ENCODE measurements around the gene WFS1.

WFS1 gene

DNA sequence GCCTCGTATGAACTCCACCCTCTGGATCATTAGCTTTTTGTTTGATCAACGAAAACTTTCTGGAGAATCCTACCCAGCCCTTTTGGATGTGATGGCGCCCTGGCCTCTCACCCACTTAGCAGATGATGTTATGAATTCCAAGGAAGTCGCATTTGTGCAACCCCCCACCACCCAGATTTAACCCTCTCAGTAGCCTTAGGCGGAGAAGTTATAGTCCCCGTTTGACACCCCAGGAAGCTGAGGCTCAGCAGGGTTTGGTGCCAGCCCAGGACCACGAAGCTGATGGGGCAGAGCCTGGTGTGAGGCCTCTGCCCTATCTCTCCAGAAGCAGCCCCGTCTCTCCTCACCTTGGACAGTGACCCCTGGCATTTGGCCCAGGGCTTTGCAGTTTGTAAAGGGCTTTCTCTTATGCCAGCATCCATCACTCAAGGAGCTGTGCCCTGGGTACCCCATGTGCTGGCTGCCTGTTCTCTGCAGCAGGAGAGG, 1.0 kb downstream of the WFS1 start:
- peak overlapping the region; percentile 70 for H3K4me3 ChIP-seq (ENCODE audit: low read depth, low read length)

DNA sequence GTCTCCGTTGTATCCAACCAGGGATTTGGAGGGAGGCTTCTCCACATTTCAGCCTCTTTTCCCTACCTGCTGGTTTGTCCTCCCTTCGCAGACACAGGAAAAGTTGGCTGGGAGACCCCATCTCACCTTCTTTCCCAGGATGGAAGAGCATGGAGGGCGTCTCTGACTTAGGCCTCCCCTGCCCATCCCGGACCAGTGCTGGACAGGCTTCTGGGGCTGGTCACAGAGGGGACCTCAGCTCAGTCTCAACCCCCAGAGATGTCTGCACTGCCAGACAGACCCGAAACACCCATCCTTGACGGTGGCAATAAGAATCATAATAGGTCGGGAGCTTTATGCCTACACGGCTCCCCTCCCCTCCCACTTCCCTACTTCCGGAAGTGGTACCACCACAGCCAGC, 1.6 kb downstream of the WFS1 start:
- no peak overlapping the region for H3K4me3 ChIP-seq (ENCODE audit: low read depth, low read length)

More for the DNA sequence above, 1.0 kb downstream of the WFS1 start:
- TF ChIP-seq, protein P1, sequence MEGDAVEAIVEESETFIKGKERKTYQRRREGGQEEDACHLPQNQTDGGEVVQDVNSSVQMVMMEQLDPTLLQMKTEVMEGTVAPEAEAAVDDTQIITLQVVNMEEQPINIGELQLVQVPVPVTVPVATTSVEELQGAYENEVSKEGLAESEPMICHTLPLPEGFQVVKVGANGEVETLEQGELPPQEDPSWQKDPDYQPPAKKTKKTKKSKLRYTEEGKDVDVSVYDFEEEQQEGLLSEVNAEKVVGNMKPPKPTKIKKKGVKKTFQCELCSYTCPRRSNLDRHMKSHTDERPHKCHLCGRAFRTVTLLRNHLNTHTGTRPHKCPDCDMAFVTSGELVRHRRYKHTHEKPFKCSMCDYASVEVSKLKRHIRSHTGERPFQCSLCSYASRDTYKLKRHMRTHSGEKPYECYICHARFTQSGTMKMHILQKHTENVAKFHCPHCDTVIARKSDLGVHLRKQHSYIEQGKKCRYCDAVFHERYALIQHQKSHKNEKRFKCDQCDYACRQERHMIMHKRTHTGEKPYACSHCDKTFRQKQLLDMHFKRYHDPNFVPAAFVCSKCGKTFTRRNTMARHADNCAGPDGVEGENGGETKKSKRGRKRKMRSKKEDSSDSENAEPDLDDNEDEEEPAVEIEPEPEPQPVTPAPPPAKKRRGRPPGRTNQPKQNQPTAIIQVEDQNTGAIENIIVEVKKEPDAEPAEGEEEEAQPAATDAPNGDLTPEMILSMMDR (IDR thresholded peaks at IDR 0.05; ENCODE audit: borderline replicate concordance, insufficient read depth, low read depth, low read length): no peak

DNA sequence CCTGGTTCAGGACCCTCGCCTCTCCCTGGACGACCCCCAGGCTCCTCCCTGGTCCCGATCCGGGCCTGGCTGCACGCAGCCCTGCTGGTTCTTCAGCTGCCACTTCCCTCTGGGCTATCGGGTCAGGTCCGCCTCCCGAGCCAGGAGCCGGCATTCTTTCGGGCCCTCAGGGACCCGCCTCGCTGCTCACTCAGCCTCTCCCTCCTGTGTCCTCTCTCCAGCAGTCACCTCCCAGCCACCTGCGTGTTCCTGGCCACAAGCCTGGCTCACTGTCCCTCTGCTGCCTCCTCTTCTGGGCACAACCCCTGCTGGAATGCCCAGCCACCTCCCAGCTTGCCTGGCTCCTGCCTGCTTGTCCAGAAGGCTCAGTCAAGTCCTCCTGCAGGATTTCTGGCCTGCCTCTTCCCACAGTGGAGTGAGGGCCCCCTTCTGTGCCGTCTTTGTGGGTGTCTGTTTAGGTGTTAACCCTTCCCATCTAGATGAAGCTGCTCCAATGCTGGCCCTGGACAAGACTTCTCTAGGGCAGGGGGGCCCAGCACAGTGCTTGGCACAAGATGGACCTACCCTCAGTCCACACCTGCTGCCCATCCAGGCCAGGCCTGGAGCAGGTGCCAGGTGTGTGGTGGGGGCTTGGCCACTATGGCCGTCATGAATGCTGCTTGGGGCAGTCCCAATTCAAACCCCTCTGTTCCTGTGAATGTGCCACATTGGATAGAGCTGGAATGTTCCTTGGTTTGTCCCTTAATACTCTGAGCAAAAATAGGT, 2.2 kb downstream of the WFS1 start:
- H3K4me3 ChIP-seq (ENCODE audit: low read depth, low read length): no peak overlapping the region
- TF ChIP-seq, protein P1 (IDR thresholded peaks at IDR 0.05; ENCODE audit: borderline replicate concordance, insufficient read depth, low read depth, low read length): no peak

More for the DNA sequence above, 1.6 kb downstream of the WFS1 start:
- TF ChIP-seq, protein P1 (IDR thresholded peaks at IDR 0.05; ENCODE audit: borderline replicate concordance, insufficient read depth, low read depth, low read length): no peak

DNA sequence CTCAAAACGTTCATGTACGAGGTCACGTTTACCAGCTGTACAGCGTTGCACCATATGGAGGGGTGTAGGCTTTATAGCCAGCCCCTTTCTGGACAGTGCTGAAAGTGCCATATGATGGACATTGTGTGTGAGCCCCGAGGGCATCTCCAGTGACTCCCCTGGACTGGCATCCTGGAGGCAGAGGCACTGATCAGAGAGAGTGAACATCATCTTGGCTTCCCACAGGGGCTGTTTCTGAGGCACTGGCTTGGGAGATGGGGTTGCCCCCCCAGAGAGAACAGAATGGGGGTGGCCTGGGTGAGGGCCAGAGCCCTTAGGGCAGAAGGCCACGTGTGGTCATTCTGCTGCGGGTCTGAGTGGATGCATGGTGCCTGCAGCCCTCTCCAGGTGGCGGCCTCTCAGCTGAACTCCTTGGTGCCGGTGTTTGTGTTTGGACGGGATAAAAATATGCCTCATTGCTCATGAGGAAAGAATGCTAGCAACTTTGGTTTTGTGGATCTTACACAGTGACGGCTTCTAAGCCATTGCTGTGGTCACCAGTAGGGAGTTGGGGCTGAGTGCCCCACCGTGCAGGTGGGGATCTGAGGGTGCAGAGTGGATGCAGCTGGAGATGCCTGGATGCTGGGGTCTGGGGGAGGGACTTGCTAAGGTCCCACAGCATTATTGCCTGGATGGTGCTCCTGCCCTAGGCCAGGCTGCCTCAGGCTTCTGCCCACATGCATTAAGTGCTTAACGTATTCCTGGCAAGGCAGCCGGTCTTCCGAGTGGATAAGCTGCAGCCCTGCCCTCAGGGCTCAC, 3.4 kb downstream of the WFS1 start:
- H3K4me3 ChIP-seq (ENCODE audit: low read depth, low read length): no peak overlapping the region
- TF ChIP-seq, protein P1 (IDR thresholded peaks at IDR 0.05; ENCODE audit: borderline replicate concordance, insufficient read depth, low read depth, low read length): no peak

DNA sequence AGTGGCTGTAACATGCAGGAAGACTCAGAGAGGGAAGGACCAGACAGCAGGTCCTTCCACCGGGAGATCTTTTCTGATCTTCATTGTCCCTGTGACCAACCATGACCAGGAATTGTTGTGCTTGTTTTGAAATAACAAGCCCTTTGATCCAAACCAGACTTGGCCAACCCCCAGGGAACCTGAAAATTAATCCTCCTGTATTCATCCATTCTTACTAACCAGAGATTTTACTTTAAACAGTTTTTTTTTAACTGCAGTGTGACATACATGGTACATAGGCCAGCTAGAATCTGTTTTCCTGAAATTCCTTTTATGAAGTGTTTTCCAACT, 4.0 kb downstream of the WFS1 start:
- TF ChIP-seq, protein P1 (IDR thresholded peaks at IDR 0.05; ENCODE audit: borderline replicate concordance, insufficient read depth, low read depth, low read length): no peak
- H3K4me3 ChIP-seq (ENCODE audit: low read depth, low read length): no peak overlapping the region

DNA sequence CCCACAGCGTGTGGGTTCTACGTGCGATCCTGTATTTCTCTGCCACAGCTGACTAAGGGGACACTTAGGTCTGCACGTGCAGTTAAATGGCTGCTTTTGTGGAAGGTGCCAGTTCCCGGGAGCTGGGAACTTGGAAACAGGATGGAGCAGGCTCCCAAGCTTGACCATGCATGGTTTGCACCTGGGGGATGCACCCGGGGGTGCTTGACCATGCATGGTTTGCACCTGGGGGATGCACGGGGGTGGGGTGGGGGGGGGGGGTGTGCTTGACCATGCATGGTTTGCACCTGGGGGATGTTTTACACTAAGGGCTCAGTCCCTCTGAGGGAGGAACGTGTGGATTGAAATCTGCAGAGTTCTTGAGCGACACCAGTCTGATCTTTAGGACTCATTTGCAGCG, 5.7 kb downstream of the WFS1 start:
- H3K4me3 ChIP-seq (ENCODE audit: low read depth, low read length): no peak overlapping the region
- TF ChIP-seq, protein P1 (IDR thresholded peaks at IDR 0.05; ENCODE audit: borderline replicate concordance, insufficient read depth, low read depth, low read length): no peak
